ENCODE measurements around the gene TOMM7.
"Not testable (repeated sequence)": the region's sequence is repeated elsewhere in the genome, so short reads cannot be mapped to it uniquely, and the experiment has no call there.

Gene TOMM7

GRCh38 chr7:22853674-22854157 lies 31.1 kb upstream of the TOMM7 start:
- no peak for DNase-seq (ENCODE audit: low read depth, low spot score)

DNA sequence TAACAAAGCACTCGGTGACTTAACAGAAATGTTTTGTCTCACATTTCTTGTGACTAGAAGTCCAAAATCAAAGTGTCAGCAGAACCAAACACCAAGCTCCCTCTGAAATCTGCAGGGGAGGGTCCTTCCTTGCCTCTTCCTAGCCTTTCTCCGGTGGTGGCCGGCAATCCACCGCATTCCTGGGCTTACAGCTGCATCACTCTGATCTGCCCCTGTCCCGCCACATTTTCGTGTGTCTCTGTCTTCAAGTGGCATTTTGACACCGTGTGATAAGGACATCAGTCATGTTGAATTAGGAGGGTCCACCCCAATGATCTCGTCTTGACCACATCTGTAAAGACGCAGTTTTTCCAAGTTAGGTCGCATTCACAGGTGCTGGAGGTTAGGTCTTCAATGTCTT lies 30.5 kb upstream of the TOMM7 start:
- DNase-seq (ENCODE audit: low read depth, low spot score) = no peak

DNA sequence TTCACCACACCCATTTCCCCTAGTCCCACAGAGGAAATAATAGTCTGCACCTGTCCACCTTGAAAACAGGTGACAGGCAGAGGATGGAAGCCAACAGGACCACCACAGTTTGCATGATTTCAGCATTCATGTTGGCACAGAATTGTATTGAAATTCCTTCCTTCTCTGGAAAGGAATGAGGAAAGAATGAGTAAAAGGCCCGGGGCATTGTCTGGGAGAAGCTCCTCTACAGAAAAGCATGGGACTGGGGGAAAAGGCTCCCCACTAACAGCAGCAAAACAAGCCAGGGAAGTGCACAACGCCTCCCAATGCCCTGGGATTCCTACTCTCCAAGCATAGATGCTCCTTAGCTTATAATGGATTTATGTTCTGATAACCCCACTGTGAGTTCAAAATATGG lies 28.5 kb upstream of the TOMM7 start:
- DNase-seq (ENCODE audit: low read depth, low spot score) = no peak

DNA sequence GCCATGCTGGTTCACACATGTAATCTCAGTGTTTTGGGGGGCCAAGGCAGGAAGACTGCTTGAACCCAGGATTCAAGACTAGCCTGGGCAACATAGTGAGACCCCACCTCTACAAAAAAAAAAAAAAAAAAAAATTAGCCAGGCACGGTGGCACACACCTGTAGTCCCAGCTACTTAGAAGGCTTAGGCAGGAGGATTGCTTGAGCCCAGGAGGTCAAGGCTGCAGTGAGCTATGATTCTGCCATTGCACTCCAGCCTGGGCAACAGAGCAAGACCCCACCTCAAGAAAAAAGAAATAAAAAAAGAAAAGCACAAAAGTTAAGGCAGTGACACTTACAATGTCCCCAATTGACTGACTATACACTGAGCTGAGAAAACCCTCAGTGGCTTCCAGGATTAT lies 27.7 kb upstream of the TOMM7 start:
- DNase-seq (ENCODE audit: low read depth, low spot score) = not testable (repeated sequence)

GRCh38 chr7:22849662-22850061 lies 27.0 kb upstream of the TOMM7 start:
- no peak for DNase-seq (ENCODE audit: low read depth, low spot score)

DNA sequence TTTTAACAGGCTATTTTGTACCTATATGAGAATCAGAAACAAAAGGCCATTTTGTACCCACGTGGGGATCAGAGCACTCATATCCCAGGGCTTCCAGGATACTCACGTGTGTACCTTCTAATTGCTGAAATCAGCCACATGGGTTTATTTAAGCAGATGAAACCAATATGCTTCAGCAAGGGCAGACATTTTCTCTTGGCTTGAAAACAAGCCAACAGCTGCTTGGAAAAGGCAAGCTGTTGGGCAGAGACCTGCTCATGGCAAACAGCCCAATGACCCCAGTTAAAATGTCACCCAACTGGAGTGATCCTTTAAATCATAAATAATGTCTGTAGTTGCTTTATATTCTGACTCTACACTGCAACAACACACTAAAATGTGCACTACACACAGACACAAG lies 26.5 kb upstream of the TOMM7 start:
- no peak for DNase-seq (ENCODE audit: low read depth, low spot score)

DNA sequence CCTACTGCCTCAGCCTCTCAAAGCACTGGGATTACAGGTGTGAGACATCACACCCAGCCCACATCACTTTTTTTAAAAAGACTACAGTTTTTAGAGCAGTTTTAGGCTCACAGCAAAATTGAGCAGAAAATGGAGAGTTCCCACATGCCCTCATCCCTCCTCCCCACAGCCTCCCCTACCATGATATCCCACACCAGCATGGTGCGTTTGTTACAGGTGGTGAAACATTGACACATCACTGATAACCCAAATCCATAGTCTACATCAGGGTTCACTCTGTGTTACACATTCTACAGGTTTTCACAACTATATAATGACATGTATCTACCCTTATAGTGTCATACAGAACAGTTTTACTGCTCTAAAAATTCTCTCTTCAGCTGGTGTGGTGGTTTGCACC lies 24.3 kb upstream of the TOMM7 start:
- no peak for DNase-seq (ENCODE audit: low read depth, low spot score)

DNA sequence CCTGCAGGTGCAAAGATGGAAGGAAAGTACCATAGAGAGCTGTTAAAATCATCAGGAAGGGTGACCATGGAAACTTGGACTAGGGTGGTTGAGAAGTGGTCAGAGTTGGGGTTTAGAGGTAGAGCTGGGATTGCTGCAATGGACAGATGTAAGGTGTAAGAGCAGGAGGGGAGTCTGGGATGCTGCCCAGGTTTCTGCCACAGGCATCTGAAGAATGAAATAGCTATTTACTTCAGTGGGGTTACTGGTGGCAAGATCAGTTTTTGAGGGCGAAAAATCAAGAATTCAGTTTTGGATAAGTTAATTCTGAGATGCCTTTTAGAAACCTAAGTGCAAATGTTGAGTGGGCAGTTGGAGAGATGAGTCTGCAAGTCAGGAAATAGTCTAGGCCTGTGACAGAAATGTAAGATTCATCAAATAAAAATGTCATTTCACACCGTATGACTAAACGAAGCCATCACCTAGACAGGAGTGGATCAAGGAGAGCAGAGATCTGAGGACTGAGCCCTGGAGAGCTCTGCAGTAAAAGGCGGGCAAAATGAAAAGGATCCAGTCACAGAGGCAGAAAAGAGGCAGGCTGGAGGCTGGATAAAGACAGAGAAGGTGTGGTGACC lies 22.7 kb upstream of the TOMM7 start:
- no peak for DNase-seq (ENCODE audit: low read depth, low spot score)

GRCh38 chr7:22843681-22844309 lies 21.1 kb upstream of the TOMM7 start:
- no peak for DNase-seq (ENCODE audit: low read depth, low spot score)

DNA sequence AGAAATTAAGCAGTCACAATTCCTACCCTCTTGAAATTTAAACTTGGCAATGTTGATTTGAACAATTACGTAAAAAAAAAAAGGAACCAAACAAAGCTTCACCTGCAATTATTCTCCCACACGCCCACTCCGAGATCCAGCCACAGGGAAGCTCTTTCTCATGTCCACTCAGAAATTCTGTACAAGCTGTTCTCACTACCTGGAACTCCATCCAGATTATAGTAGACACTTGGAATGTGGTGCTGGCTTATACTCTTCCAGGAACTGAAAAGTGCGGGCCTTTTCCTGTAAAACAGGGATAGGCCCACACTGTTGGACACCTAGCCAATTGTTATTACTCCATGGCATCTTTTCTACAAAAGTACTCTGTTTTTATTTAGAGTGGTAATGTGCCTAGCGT lies 20.3 kb upstream of the TOMM7 start:
- no peak for DNase-seq (ENCODE audit: low read depth, low spot score)

DNA sequence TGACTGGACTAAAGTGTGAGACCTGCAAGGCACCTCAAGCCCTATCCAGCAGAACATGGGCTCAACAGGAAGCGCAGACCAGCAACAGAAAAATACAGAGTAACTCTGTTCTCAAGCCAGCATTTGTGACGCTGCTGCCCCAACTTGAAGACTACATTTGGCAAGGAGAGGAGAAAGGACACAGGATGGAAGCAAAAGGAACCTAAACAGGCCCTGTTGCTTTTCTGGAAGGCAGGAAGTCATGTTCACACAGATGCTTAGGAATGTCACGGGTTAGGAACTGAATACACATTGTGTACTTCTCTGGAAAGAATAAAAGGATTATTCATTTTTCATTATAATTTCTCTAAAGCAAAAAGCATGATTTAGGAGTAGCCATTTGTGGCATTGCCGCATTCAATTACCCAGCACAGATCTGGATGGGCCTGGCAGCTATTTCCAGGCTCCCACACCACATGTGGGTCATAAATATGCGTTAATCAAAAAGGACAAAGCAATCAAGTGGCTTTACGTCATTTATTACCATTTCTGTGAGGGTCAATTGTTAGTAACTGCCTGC lies 19.8 kb upstream of the TOMM7 start:
- DNase-seq (ENCODE audit: low read depth, low spot score) = no peak

DNA sequence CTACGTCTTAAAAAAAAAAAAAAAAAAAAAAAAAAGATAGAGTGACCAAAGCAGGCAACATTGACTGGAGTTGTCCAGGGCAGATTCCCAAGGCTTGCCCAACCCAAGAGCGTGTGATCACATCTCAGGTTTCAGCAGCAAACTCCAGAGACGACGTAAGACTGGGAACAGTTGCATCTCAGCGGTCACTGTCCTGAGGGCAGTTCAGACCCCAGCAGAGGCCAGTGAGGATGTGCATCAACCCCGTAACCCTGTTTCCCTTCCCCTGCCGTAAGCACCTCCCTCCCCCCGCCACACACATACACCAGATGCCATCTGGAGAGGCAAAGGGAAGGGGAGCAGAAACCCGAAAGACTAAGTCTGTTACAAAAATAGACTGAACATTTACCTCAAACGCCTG lies 19.3 kb upstream of the TOMM7 start:
- DNase-seq (ENCODE audit: low read depth, low spot score) = no peak

- DNase-seq (ENCODE audit: low read depth, low spot score) = no peak
These were observed 14.7 kb upstream of the TOMM7 start for GRCh38 chr7:22837308-22837707.

DNA sequence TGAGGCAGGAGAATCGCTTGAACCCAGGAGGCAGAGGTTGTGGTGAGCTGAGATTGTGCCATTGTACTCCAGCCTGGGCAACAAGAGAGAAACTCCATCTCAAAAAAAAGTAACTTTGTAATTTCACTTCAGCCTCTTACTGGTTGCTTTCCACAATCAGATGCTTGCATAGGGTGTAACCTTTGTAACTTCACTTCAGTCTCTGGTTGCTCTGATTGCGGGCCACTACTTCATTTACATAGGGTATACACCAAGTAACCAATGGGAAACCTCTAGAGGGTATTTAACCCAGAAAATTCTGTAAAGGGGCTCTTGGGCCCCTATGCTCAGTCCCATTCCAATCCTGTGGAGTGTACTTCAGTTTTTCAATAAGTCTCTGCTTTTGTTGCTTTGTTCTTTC lies 13.9 kb upstream of the TOMM7 start:
- DNase-seq (ENCODE audit: low read depth, low spot score) = not testable (repeated sequence)

GRCh38 chr7:22833957-22834356 lies 11.3 kb upstream of the TOMM7 start:
- DNase-seq (ENCODE audit: low read depth, low spot score) = no peak

- DNase-seq (ENCODE audit: low read depth, low spot score) = no peak
These were observed 10.6 kb upstream of the TOMM7 start for GRCh38 chr7:22833113-22833855.

DNA sequence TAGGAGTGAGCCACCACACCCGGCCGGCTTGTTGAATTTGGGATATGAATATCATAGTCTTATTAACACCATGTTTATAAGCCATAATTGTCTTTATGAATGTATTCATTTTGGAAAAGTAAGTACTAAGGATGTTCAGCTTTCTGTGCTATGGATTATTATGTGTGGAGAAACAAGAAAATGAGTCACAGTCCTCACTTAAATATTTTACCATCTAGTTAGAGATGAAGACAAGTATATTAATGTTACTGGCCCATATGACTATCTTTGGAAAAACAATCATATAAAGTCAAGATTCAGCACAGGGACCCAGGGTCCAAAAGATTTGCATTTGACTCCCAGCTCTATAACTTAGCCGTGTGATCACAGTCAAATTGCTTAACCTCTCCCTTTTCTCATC lies 9.8 kb upstream of the TOMM7 start:
- no peak for DNase-seq (ENCODE audit: low read depth, low spot score)

GRCh38 chr7:22831602-22832305 lies 9.1 kb upstream of the TOMM7 start:
- no peak for DNase-seq (ENCODE audit: low read depth, low spot score)

- DNase-seq (ENCODE audit: low read depth, low spot score) = no peak
These were observed 4.9 kb upstream of the TOMM7 start for GRCh38 chr7:22827563-22827962.

- no peak for DNase-seq (ENCODE audit: low read depth, low spot score)
These were observed 3.9 kb upstream of the TOMM7 start for GRCh38 chr7:22826593-22826992.

DNA sequence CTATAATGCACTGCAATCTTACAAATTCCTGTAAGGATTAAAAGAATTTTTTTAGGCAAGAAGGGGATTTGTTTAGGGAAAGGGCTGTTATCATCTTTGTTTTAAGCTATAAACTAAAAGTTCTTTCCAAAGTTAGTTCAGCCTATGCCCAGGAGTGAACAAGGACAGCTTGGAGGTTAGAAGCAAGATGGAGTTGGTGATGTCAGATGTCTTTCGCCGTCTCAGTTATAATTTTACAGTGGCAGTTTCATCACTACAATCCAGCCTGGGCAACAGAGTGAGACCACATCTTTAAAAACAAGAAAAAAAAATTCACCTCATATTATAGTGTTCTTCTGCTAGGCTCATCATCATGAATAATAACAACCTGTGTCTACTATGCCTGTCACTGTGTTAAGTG lies 2.1 kb upstream of the TOMM7 start:
- no peak for DNase-seq (ENCODE audit: low read depth, low spot score)

GRCh38 chr7:22823142-22823497 lies 471 bp upstream of the TOMM7 start:
- no peak for DNase-seq (ENCODE audit: low read depth, low spot score)
